ENCODE results near the gene RNU2-63P. TPM values are rescaled to one million over a fixed set of nuclear protein-coding genes. Genes with fewer than 3 reads are reported as not detected.

Gene RNU2-63P
- total and polyA plus RNA-seq, 7 donors: not detected

DNA sequence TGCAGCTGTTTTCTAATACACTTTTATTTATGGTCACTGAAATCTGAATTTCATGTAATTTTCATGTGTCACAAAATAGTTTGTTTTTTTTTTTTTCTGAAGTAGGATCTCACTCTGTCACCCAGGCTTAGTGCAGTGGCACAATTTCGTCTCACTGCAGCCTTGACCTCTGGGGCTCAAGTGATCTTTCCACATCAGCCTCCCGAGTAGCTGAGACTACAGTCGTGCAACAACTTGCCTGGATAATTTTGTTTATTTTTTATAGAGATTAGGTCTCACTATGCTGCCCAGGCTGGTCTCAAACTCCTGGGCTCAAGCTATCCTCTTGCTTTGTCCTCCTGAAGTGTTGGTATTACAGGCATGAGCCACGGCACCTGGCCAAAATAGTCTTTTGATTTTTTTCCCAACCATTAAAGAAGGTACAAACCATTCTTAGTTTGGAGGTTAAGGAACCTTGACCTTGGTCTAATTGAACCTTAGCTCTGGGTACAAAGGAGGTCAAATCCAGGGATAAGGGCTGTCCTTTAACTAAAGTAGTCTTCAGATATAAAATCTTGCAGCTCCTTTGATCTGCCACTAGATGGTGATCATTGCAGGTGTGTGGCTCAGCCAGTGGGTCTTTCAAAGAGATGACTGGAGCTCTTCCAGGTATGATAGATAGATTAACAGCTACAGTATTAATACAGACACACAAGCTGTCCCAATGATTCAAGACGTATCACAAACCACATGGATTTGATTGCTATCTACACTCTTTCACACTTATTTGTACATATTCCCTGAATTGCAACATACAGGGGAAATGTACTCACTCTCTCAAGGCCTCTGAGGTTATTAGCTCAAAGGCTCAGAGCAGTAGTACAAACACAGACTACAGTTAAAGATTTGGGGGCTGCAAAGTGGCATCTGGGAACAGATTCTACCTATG lies 43.9 kb upstream of the RNU2-63P start:
- DNase-seq: no peak
- intact Hi-C loops (cut with DNase I): loop anchor here (1.0 to 5.0 kb wide), 2 partner anchors 100 to 567 kb away; partner anchors contain the start of gene EIF2AK3

DNA sequence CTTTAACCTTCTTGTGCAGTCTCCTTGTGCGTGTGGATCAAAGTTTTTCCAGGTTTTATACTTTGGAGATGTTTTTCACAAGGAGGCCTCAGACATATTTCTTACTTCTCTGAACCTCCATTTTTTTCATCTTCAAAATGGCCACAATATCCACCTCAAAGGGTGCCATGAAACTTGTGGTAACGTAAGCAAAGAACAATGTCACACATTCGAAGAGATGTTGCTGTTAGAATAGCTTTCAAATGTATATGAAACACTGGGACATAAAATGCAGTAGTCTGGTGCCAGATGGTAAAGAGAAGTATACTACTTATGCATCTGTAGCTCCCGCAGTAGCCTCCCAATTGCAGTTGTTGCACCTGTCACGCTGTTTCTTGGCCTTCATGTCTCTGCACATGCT lies 41.8 kb upstream of the RNU2-63P start:
- no peak for TF ChIP-seq CTCF (IDR thresholded peaks at IDR 0.05)
- no peak for TF ChIP-seq POLR2AphosphoS5 (IDR thresholded peaks at IDR 0.05)
- no peak for TF ChIP-seq POLR2A (IDR thresholded peaks at IDR 0.05)
- TF ChIP-seq EP300 (IDR thresholded peaks at IDR 0.05): no peak
- H3K27ac ChIP-seq: no peak overlapping the region
- no peaks in the 10 kb centered on the region for H3K27me3 ChIP-seq
- WGBS, 2 donors: 85 to 92% methylated on average over 5 of the region's 5 CpGs
- no peak overlapping the region for H3K4me3 ChIP-seq
- intact Hi-C loops (cut with DNase I): loop anchor here (5.0 kb wide), 1 partner anchor 569 kb away; the partner anchor contains the start of gene EIF2AK3
- no peak for DNase-seq
- H3K9me3 ChIP-seq: no peaks in the 10 kb centered on the region
- no peaks in the 10 kb centered on the region for H3K36me3 ChIP-seq
- peaks cover 0 to 33% (median 16%) of the 10 kb centered on the region in 4 donors for H3K4me1 ChIP-seq

More for the DNA sequence above, 43.9 kb upstream of the RNU2-63P start:
- Histone ChIP-seq H3K4me3 (no peak overlapping the region), H3K27ac (no peak overlapping the region), H3K36me3 (no peaks in the 10 kb centered on the region), H3K9me3 (no peaks in the 10 kb centered on the region), H3K4me1 (peaks cover 0 to 18% (median 3%) of the 10 kb centered on the region in 4 donors), H3K27me3 (no peaks in the 10 kb centered on the region)
- TF ChIP-seq EP300 (IDR thresholded peaks at IDR 0.05) (no peak), CTCF (IDR thresholded peaks at IDR 0.05) (peak; percentile 34 to 78 (median 70))
- WGBS, 2 donors: 36 to 60% methylated on average over 5 of the region's 5 CpGs

DNA sequence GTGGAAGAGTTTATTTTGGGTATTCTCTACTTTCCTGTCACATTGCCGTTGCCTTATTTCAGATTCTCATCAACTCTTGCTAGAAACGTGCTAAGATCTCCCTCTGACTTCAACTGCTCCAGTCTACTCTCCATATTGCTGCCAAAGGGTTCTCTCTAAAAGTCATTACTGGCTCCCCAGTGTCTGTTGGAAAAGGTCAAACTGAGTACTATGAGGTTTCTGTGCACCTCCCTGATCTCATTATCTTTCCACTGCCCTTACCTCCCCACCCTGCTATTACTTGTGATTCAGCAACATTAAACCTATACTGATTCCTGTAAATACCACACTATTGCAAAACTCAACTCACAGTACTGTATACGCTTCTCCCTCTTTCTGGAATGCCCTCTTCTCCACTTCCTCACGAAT lies 41.1 kb upstream of the RNU2-63P start:
- no peak for DNase-seq
- H3K36me3 ChIP-seq: no peaks in the 10 kb centered on the region
- no peaks in the 10 kb centered on the region for H3K27me3 ChIP-seq
- no peak overlapping the region for H3K27ac ChIP-seq
- H3K4me1 ChIP-seq: peaks cover 0 to 39% (median 18%) of the 10 kb centered on the region in 4 donors
- WGBS, 2 donors: 27 to 67% methylated on average over 4 of the region's 4 CpGs
- intact Hi-C loops (cut with DNase I): loop anchor here (5.0 kb wide), 1 partner anchor 570 kb away; the partner anchor contains the start of gene EIF2AK3
- no peak overlapping the region for H3K4me3 ChIP-seq
- H3K9me3 ChIP-seq: no peaks in the 10 kb centered on the region
- TF ChIP-seq POLR2AphosphoS5 (IDR thresholded peaks at IDR 0.05) (no peak), POLR2A (IDR thresholded peaks at IDR 0.05) (no peak), EP300 (IDR thresholded peaks at IDR 0.05) (no peak), CTCF (IDR thresholded peaks at IDR 0.05) (no peak)

DNA sequence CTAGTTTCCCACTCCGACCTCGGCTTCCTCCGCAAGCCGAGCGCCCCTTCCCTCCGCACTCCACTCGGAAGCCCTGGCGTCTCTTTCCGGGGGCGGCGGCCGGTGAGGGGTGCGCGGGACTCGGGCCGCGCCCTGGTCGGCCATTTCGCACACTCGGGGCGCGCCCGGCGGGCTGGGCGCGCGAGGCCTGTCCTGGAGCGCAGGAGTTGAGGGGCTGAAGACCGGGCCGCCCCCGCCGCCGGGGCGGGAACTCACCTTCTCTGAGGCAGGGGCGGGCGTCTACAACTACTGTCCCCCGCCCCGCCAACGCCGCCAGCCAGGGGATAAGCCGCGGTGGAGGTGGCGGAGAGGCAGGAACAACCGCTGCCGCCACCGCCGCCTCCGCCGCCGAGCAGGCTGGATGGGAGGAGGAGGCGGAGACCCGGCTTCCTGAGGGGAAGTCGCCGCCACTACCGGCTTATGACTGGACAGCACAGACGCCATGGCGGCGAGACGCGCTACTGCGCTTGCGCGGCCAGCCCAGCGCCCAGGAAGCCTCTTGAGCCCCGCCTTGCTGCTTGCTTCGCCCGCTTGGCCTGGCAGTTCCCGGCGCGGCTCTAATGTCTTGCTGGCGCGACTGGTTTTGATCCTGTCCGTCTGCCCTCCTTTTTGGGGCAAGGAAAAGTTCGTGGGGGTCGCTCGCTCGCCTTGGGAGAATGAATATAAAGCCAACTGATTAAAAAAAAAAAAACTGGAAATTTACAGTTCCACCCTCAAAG lies 39.2 kb upstream of the RNU2-63P start, which contains the start of gene KRCC1:
TSS of gene KRCC1 (minus strand) at position 413 of the 758 bp plus-strand sequence. CDS start 27,220 bp downstream, outside the sequence.
- Histone ChIP-seq H3K9me3 (no peaks in the 10 kb centered on the region), H3K27ac (peak within 1 kb of the TSS; percentile 96 to 99 (median 98)), H3K4me1 (peaks cover 0 to 41% (median 18%) of the 10 kb centered on the region in 4 donors), H3K4me3 (peak within 1 kb of the TSS; percentile 75 to 95 (median 86)), H3K27me3 (no peaks in the 10 kb centered on the region), H3K36me3 (no peaks in the 10 kb centered on the region)
- DNase-seq: peak; percentile 97
- intact Hi-C loops (cut with DNase I): loop anchor here (5.0 kb wide), 1 partner anchor 572 kb away; the partner anchor contains the start of gene EIF2AK3
- WGBS, 2 donors: 0 to 1% methylated on average over 77 of the region's 77 CpGs
- peak; percentile 94 to 98 (median 96) for TF ChIP-seq POLR2AphosphoS5 (IDR thresholded peaks at IDR 0.05)
- peak; percentile 94 for TF ChIP-seq POLR2A (IDR thresholded peaks at IDR 0.05)
- TF ChIP-seq CTCF (IDR thresholded peaks at IDR 0.05): no peak
- TF ChIP-seq EP300 (IDR thresholded peaks at IDR 0.05): no peak
